ENCODE measurements around the gene KAT14. TPM values are rescaled to one million over a fixed set of nuclear protein-coding genes. Genes with fewer than 3 reads are reported as not detected.
A peak's percentile ranks its signal among the peaks of the same experiment; 100 is the strongest.
"Not testable (repeated sequence)": the region's sequence is repeated elsewhere in the genome, so short reads cannot be mapped to it uniquely, and the experiment has no call there.

KAT14 gene
- polyA plus RNA-seq, 4 donors: 11.8 to 23.2 (median 14.7) TPM

DNA sequence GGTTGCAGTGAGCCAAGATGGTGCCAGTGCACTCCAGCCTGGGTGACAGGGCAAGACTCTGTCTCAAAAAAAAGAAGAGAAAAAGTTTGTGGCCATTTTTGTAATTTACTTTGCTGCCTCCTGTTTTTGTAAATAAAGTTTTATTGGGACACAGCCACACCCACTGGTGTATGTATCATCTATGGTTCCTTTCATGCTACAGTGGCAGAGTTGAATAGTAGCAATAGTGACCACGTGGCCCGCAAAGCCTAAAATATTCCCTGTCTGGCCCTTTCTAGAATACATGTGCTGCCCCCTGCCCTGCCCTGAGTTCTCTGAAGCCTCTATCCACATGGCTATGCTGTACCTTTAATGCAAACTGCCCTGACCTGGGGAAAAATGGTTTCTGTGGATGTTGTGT, 75.3 kb downstream of the KAT14 start:
- 89 to 94% (median 90%) methylated on average over 2 of the region's 2 CpGs for WGBS, 3 donors

DNA sequence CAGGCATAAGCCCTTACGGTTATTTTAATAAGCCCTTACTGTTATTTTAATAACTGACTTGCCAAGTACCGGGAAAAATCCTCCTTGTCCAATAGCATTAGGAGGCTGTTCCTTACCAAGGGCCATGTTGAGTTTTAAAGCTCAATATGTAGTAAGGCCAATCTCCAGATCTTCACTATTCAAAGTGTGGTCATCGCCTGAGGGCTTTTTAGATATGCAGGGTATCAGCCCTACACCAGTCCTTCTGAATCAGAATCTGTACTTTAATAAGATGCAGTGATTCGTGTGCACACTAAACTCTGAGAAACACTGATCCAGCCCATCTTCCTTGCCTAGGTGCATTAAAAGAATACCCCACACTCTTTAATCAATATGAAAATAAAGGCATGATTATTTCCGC, 77.9 kb downstream of the KAT14 start:
- 86 to 94% (median 89%) methylated on average over 5 of the region's 5 CpGs for WGBS, 3 donors
- FAIRE-seq: no peak

More for the DNA sequence above, 75.3 kb downstream of the KAT14 start:
- H3K27ac ChIP-seq (ENCODE audit: low read depth in 1 of 3, low read length in 2 of 3): no peak overlapping the region
- H3K27me3 ChIP-seq (ENCODE audit: control insufficient read depth in 3 of 3, insufficient read depth in 3 of 3, low read length in 3 of 3): no peaks in the 10 kb centered on the region
- DNase-seq (no peak), FAIRE-seq (no peak)
- no peaks in the 10 kb centered on the region for H3K4me1 ChIP-seq (ENCODE audit: control insufficient read depth in 3 of 3, insufficient read depth in 2 of 3, low read depth in 1 of 3, low read length in 2 of 3)
- H3K4me3 ChIP-seq (ENCODE audit: low read depth in 1 of 3, low read length in 3 of 3): no peak overlapping the region
- H3K9me3 ChIP-seq (ENCODE audit: control insufficient read depth in 2 of 2, insufficient read depth in 1 of 2, low read depth in 1 of 2, low read length in 1 of 2): no peaks in the 10 kb centered on the region
- H3K36me3 ChIP-seq (ENCODE audit: control insufficient read depth in 3 of 3, insufficient read depth in 2 of 3, low read depth in 1 of 3, low read length in 3 of 3): no peaks in the 10 kb centered on the region

DNA sequence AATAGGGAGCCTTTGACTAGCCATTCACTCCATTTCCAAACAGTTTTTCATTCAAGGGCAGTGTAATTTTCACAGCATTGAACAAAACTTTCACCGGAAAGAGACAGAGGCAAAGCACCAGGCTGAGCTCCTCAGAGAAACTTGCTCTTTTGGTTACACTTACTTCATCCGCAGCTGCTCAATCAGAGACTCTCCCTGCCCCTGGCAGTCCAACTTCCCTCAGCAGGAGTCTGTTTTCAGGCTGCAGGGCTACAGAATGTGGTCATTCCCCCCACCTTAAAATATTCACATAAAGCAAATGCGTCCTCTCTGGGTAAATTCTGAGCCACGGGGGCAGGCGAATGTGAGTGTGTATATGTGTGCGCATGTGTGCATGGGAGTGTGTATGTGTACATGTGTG, 80.6 kb downstream of the KAT14 start:
- Histone ChIP-seq H3K27ac (ENCODE audit: low read depth in 1 of 3, low read length in 2 of 3) (no peak overlapping the region), H3K27me3 (ENCODE audit: control insufficient read depth in 3 of 3, insufficient read depth in 3 of 3, low read length in 3 of 3) (no peaks in the 10 kb centered on the region), H3K4me3 (ENCODE audit: low read depth in 1 of 3, low read length in 3 of 3) (no peak overlapping the region), H3K4me1 (ENCODE audit: control insufficient read depth in 3 of 3, insufficient read depth in 2 of 3, low read depth in 1 of 3, low read length in 2 of 3) (no peaks in the 10 kb centered on the region), H3K9me3 (ENCODE audit: control insufficient read depth in 2 of 2, insufficient read depth in 1 of 2, low read depth in 1 of 2, low read length in 1 of 2) (no peaks in the 10 kb centered on the region), H3K36me3 (ENCODE audit: control insufficient read depth in 3 of 3, insufficient read depth in 2 of 3, low read depth in 1 of 3, low read length in 3 of 3) (no peaks in the 10 kb centered on the region)
- FAIRE-seq (no peak), DNase-seq (no peak)
- WGBS, 3 donors: 90 to 93% (median 92%) methylated on average over 6 of the region's 6 CpGs

More for the DNA sequence above, 77.9 kb downstream of the KAT14 start:
- H3K36me3 ChIP-seq (ENCODE audit: control insufficient read depth in 3 of 3, insufficient read depth in 2 of 3, low read depth in 1 of 3, low read length in 3 of 3): no peaks in the 10 kb centered on the region
- no peak overlapping the region for H3K4me3 ChIP-seq (ENCODE audit: low read depth in 1 of 3, low read length in 3 of 3)
- no peaks in the 10 kb centered on the region for H3K9me3 ChIP-seq (ENCODE audit: control insufficient read depth in 2 of 2, insufficient read depth in 1 of 2, low read depth in 1 of 2, low read length in 1 of 2)
- no peaks in the 10 kb centered on the region for H3K27me3 ChIP-seq (ENCODE audit: control insufficient read depth in 3 of 3, insufficient read depth in 3 of 3, low read length in 3 of 3)
- H3K27ac ChIP-seq (ENCODE audit: low read depth in 1 of 3, low read length in 2 of 3): no peak overlapping the region
- H3K4me1 ChIP-seq (ENCODE audit: control insufficient read depth in 3 of 3, insufficient read depth in 2 of 3, low read depth in 1 of 3, low read length in 2 of 3): no peaks in the 10 kb centered on the region
- no peak for DNase-seq

DNA sequence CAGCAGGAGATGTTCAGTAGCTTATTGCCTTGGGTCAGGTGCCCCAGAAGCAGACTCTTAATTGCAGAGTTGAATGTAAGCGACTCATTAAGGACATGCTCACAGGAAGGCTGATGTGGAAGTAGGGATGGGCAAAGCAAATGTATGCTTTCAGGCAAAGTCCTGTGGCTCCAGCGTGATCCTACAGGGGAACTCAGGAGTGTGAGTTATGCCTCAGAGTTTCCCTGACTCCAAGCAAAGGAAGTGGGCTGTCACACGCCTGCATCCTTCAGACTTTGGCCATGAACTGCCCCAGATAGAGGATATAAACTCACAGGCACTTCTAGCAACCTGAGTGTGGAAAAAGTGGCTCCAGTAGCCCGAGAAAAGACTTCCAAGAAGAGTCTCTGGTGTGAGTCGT, 85.7 kb downstream of the KAT14 start:
- FAIRE-seq (no peak), DNase-seq (peak; percentile 15 to 73)
- no peaks in the 10 kb centered on the region for H3K4me1 ChIP-seq (ENCODE audit: control insufficient read depth in 3 of 3, insufficient read depth in 2 of 3, low read depth in 1 of 3, low read length in 2 of 3)
- WGBS, 3 donors: 45 to 51% (median 50%) methylated on average over 5 of the region's 5 CpGs
- H3K27ac ChIP-seq (ENCODE audit: low read depth in 1 of 3, low read length in 2 of 3): no peak overlapping the region
- no peaks in the 10 kb centered on the region for H3K27me3 ChIP-seq (ENCODE audit: control insufficient read depth in 3 of 3, insufficient read depth in 3 of 3, low read length in 3 of 3)
- H3K4me3 ChIP-seq (ENCODE audit: low read depth in 1 of 3, low read length in 3 of 3): no peak overlapping the region
- no peaks in the 10 kb centered on the region for H3K9me3 ChIP-seq (ENCODE audit: control insufficient read depth in 2 of 2, insufficient read depth in 1 of 2, low read depth in 1 of 2, low read length in 1 of 2)
- H3K36me3 ChIP-seq (ENCODE audit: control insufficient read depth in 3 of 3, insufficient read depth in 2 of 3, low read depth in 1 of 3, low read length in 3 of 3): no peaks in the 10 kb centered on the region

DNA sequence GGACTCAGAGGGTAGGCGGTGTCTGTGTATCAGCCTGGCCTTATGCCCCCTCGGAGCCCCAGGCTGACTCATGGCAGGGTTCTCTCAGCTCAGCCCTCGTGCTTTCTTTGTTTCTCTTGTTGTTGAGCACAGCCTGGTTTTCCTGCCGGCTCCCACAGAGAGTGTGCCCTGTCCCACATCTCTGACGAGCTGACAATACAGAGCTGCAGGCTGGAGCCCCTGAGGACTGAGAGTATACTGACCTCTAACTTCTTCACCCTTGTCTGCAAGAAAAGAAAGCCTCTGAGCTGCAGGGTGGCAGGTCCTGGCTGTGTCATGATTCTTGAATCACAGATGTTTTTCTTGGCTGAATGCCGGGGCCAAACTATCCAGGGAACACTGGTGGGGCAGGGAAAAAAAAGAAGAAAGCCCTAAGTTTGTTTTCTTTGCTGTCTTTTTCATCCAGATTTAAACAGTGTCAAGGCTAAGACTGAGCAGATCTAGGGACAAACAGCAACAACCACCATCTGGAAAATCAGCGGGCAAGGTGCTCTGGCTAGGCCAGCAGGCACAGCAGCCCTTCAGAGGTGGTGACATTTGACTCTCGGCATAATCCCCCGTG, 87.4 kb downstream of the KAT14 start:
- H3K27ac ChIP-seq (ENCODE audit: low read depth in 1 of 3, low read length in 2 of 3): no peak overlapping the region
- FAIRE-seq (no peak), DNase-seq (peak; percentile 9 to 49)
- 21 to 24% (median 23%) methylated on average over 9 of the region's 9 CpGs for WGBS, 3 donors
- no peaks in the 10 kb centered on the region for H3K9me3 ChIP-seq (ENCODE audit: control insufficient read depth in 2 of 2, insufficient read depth in 1 of 2, low read depth in 1 of 2, low read length in 1 of 2)
- H3K36me3 ChIP-seq (ENCODE audit: control insufficient read depth in 3 of 3, insufficient read depth in 2 of 3, low read depth in 1 of 3, low read length in 3 of 3): no peaks in the 10 kb centered on the region
- H3K4me1 ChIP-seq (ENCODE audit: control insufficient read depth in 3 of 3, insufficient read depth in 2 of 3, low read depth in 1 of 3, low read length in 2 of 3): no peaks in the 10 kb centered on the region
- H3K4me3 ChIP-seq (ENCODE audit: low read depth in 1 of 3, low read length in 3 of 3): no peak overlapping the region
- H3K27me3 ChIP-seq (ENCODE audit: control insufficient read depth in 3 of 3, insufficient read depth in 3 of 3, low read length in 3 of 3): no peaks in the 10 kb centered on the region

DNA sequence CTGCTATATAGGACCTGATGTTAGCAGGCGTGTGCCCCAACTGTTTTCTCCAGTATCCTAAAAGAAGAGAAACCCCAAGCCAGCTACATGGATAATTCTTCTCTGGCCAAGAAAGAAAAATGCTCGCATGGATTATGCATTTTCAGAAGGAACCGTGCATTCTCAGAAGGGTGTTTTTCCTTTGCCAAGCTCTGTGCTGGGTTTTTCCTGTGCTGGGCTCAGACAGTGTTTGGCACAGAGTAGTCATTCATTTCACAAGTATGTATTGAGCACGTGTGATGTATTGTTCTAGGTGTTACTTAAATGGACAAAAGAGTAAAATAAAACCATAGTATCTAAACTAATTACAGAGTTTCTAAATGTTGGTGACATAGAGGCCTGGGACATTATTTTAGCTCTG, 88.0 kb downstream of the KAT14 start:
- 63 to 75% (median 70%) methylated on average over 4 of the region's 4 CpGs for WGBS, 3 donors
- Histone ChIP-seq H3K27me3 (ENCODE audit: control insufficient read depth in 3 of 3, insufficient read depth in 3 of 3, low read length in 3 of 3) (no peaks in the 10 kb centered on the region), H3K36me3 (ENCODE audit: control insufficient read depth in 3 of 3, insufficient read depth in 2 of 3, low read depth in 1 of 3, low read length in 3 of 3) (no peaks in the 10 kb centered on the region), H3K4me1 (ENCODE audit: control insufficient read depth in 3 of 3, insufficient read depth in 2 of 3, low read depth in 1 of 3, low read length in 2 of 3) (no peaks in the 10 kb centered on the region), H3K27ac (ENCODE audit: low read depth in 1 of 3, low read length in 2 of 3) (no peak overlapping the region), H3K9me3 (ENCODE audit: control insufficient read depth in 2 of 2, insufficient read depth in 1 of 2, low read depth in 1 of 2, low read length in 1 of 2) (no peaks in the 10 kb centered on the region), H3K4me3 (ENCODE audit: low read depth in 1 of 3, low read length in 3 of 3) (no peak overlapping the region)
- DNase-seq: no peak
- no peak for FAIRE-seq

DNA sequence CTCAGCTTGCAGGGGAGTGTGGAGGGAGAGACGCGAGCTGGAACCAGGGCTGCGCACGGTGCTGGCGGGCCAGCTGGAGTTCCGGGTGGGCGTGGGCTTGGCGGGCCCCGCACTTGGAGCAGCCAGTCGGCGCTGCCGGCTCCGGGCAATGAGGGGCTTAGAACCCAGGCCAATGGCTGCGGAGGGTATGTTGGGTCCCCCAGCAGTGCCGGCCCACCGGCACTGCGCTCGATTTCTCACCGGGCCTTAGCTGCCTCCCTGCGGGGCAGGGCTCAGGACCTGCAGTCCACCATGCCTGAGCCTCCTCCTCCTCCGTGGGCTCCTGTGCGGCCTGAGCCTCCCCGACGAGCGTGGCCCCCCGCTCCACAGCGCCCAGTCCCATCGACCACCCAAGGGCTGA, 89.1 kb downstream of the KAT14 start:
- not testable (repeated sequence) for H3K4me1 ChIP-seq (ENCODE audit: control insufficient read depth in 3 of 3, insufficient read depth in 2 of 3, low read depth in 1 of 3, low read length in 2 of 3); FAIRE-seq; H3K4me3 ChIP-seq (ENCODE audit: low read depth in 1 of 3, low read length in 3 of 3); H3K36me3 ChIP-seq (ENCODE audit: control insufficient read depth in 3 of 3, insufficient read depth in 2 of 3, low read depth in 1 of 3, low read length in 3 of 3); H3K9me3 ChIP-seq (ENCODE audit: control insufficient read depth in 2 of 2, insufficient read depth in 1 of 2, low read depth in 1 of 2, low read length in 1 of 2); H3K27me3 ChIP-seq (ENCODE audit: control insufficient read depth in 3 of 3, insufficient read depth in 3 of 3, low read length in 3 of 3); H3K27ac ChIP-seq (ENCODE audit: low read depth in 1 of 3, low read length in 2 of 3); DNase-seq
- 91 to 93% (median 93%) methylated on average over 20 to 28 of the region's 28 CpGs for whole genome bisulfite sequencing, 3 donors

DNA sequence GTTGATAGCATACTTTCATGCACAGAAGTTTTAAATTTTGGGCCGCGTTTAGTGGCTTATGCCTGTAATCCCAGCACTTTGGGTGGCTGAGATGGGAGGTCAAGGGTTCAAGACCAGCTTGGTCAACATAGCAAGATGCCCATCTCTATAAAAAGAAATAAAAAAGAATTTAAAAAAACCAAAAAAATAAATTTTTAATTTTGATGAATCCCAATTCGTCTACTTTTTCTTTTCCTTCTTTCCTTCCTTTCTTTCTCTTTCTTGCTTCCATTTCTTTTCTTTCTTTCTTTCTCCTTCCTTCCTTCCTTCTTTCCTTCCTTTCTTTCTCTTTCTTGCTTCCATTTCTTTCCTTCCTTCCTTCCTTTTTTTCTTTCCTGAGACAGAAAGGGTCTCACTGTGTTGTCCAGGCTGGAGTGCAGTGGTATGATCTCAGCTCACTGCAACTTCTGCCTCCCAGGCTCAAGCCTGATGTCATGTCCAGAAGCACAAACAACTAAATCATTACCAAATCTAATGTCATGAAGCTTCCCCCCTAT, 95.8 kb downstream of the KAT14 start:
- DNase-seq (no peak), FAIRE-seq (no peak)
- no peaks in the 10 kb centered on the region for H3K4me1 ChIP-seq (ENCODE audit: control insufficient read depth in 3 of 3, insufficient read depth in 2 of 3, low read depth in 1 of 3, low read length in 2 of 3)
- no peak overlapping the region for H3K4me3 ChIP-seq (ENCODE audit: low read depth in 1 of 3, low read length in 3 of 3)
- H3K36me3 ChIP-seq (ENCODE audit: control insufficient read depth in 3 of 3, insufficient read depth in 2 of 3, low read depth in 1 of 3, low read length in 3 of 3): no peaks in the 10 kb centered on the region
- 54 to 62% (median 59%) methylated on average over 3 of the region's 3 CpGs for WGBS, 3 donors
- no peaks in the 10 kb centered on the region for H3K9me3 ChIP-seq (ENCODE audit: control insufficient read depth in 2 of 2, insufficient read depth in 1 of 2, low read depth in 1 of 2, low read length in 1 of 2)
- no peak overlapping the region for H3K27ac ChIP-seq (ENCODE audit: low read depth in 1 of 3, low read length in 2 of 3)
- H3K27me3 ChIP-seq (ENCODE audit: control insufficient read depth in 3 of 3, insufficient read depth in 3 of 3, low read length in 3 of 3): peaks cover 0 to 2% (median 0%) of the 10 kb centered on the region in 3 donors

Measured in small intestine (tissue), 7 donors.